Naive thymus-derived CD4-positive, alpha-beta T cell (primary cell): Measurements from ENCODE around the gene EID2B. TPM values are rescaled to one million over a fixed set of nuclear protein-coding genes. Genes with fewer than 3 reads are reported as not detected.
A peak's percentile ranks its signal among the peaks of the same experiment; 100 is the strongest.

Source experiments
- ATAC-seq: fragments of 150-1000 bp; cut with Tn5 transposase; 2 replicates; pipeline ENCODE4 v1.10.0; 2021; ENCODE audit warnings: mild to moderate bottlenecking, moderate library complexity
- CTCF ChIA-PET: fragments of 350-600 bp; sonication (Branson Sonifier 250); formaldehyde crosslinking; loops from one replicate; lab custom pipeline; 2021; ENCODE audit warnings: antibody characterized with exemption; lab: Charles Lee
- POLR2A ChIA-PET: fragments of 350-600 bp; sonication (Branson Sonifier 250); formaldehyde crosslinking; loops from one replicate; lab custom pipeline; 2021; ENCODE audit warnings: antibody characterized with exemption, inconsistent platforms; lab: Charles Lee
- DNase-seq, 9 donors: peaks; one replicate each; pipeline versions ENCODE4 v3.0.0 to v3.0.0-alpha.2; 2020 to 2022; ENCODE audit warnings: mixed read lengths in 1 of 9
- H3K27ac ChIP-seq: one replicate; pipeline ENCODE4 v1.7.0; 2013; ENCODE audit warnings: mild to moderate bottlenecking, low read depth, low read length, moderate library complexity
- H3K27me3 ChIP-seq, 2 donors: one replicate each; pipeline ENCODE4 v1.7.0; 2013; ENCODE audit warnings: low read length in 2 of 2, mild to moderate bottlenecking in 2 of 2, moderate library complexity in 2 of 2; ENCODE audit not compliant: control insufficient read depth in 2 of 2, insufficient read depth in 2 of 2
- H3K36me3 ChIP-seq, 3 experiments: 1 replicate in 2 of 3; 2 replicates in 1 of 3; pipeline ENCODE4 v1.7.0; 2013; ENCODE audit warnings: low read length in 3 of 3, mild to moderate bottlenecking in 3 of 3, moderate library complexity in 1 of 3; ENCODE audit not compliant: insufficient read depth in 3 of 3, control insufficient read depth in 2 of 3
- H3K4me1 ChIP-seq, 2 donors: one replicate each; pipeline ENCODE4 v1.7.0; 2013; ENCODE audit warnings: low read length in 2 of 2, mild to moderate bottlenecking in 2 of 2, moderate library complexity in 1 of 2; ENCODE audit not compliant: control insufficient read depth in 2 of 2, insufficient read depth in 2 of 2
- H3K4me3 ChIP-seq: 2 replicates; pipeline ENCODE4 v1.7.0; 2013; ENCODE audit warnings: mild to moderate bottlenecking, low read length
- H3K9me3 ChIP-seq, 3 experiments: 1 replicate in 2 of 3; 2 replicates in 1 of 3; pipeline ENCODE4 v1.7.0; 2013; ENCODE audit warnings: low read length in 3 of 3; ENCODE audit not compliant: control insufficient read depth in 2 of 3
- H3K27ac Mint-ChIP-seq, 9 donors: one replicate each; pipeline ENCODE4 v1.8.0; 2020 to 2022; ENCODE audit warnings: mixed read lengths in 9 of 9, mild to moderate bottlenecking in 8 of 9, moderate library complexity in 5 of 9, inconsistent platforms in 2 of 9
- H3K27me3 Mint-ChIP-seq, 5 donors: one replicate each; pipeline ENCODE4 v1.8.0; 2021 to 2022; ENCODE audit warnings: mixed read lengths in 5 of 5, mild to moderate bottlenecking in 1 of 5
- H3K36me3 Mint-ChIP-seq, 5 donors: one replicate each; pipeline ENCODE4 v1.8.0; 2020 to 2022; ENCODE audit warnings: mixed read lengths in 5 of 5, mild to moderate bottlenecking in 3 of 5, inconsistent platforms in 1 of 5
- H3K4me1 Mint-ChIP-seq, 7 donors: one replicate each; pipeline ENCODE4 v1.8.0; 2020 to 2022; ENCODE audit warnings: mixed read lengths in 7 of 7, mild to moderate bottlenecking in 3 of 7, inconsistent platforms in 1 of 7
- H3K4me3 Mint-ChIP-seq, 10 donors: one replicate each; pipeline ENCODE4 v1.8.0; 2020 to 2022; ENCODE audit warnings: mild to moderate bottlenecking in 10 of 10, mixed read lengths in 10 of 10, moderate library complexity in 6 of 10, inconsistent platforms in 2 of 10
- H3K9me3 Mint-ChIP-seq, 11 donors: one replicate each; pipeline ENCODE4 v1.8.0; 2020 to 2022; ENCODE audit warnings: mixed read lengths in 11 of 11, mild to moderate bottlenecking in 4 of 11, inconsistent platforms in 1 of 11, moderate library complexity in 1 of 11
- intact Hi-C, 2 donors: fragments of 100-400 bp; cut with micrococcal nuclease; formaldehyde crosslinking; loops; one replicate each; pipeline ENCODE4 v1.15.1; 2023
- polyA plus RNA-seq, 2 donors: library from polyadenylated mRNA; unstranded; fragments of 300-500 nt; fragmentation: Illumina TruSeq; gene quantifications; one replicate each; pipeline ENCODE4 v1.2.3, GENCODE V29; 2021
- total RNA-seq, 6 experiments: library from RNA in 5 of 6; stranded (reverse) in 5 of 6; gene quantifications; 1 replicate in 5 of 6; 2 replicates in 1 of 6; pipeline ENCODE4 v1.2.3 and lab custom pipeline; 2021 to 2026

Gene EID2B
- total and polyA plus RNA-seq, 7 experiments from 2014 or later, result 4.4 to 8.5 (median 6.3) TPM

- H3K4me1 ChIP-seq, result peaks cover 16 to 21% of the 10 kb centered on the region in 2 donors
- H3K27ac ChIP-seq, result peak within 1 kb of the TSS; percentile 98
- ATAC-seq (peak; percentile 96), DNase-seq (peak; percentile 90 to 95 (median 91))
- peak within 1 kb of the TSS; percentile 95 to 98 (median 97) for H3K4me3 Mint-ChIP-seq
- H3K27me3 Mint-ChIP-seq, result peaks cover 0 to 2% (median 0%) of the 10 kb centered on the region in 5 donors
- no peaks in the 10 kb centered on the region for H3K27me3 ChIP-seq
- H3K4me3 ChIP-seq, result peak within 1 kb of the TSS; percentile 94
- peak within 1 kb of the TSS; percentile 94 to 99 (median 98) for H3K27ac Mint-ChIP-seq
- H3K36me3 Mint-ChIP-seq, result peaks cover 0 to 8% (median 4%) of the 10 kb centered on the region in 5 donors
- ChIA-PET POLR2A (interaction anchor here (0.5 to 2.0 kb wide), 6 partner anchors 95 to 888 kb away, joined by 3 to 10 read pairs (median 4); partner anchors contain the start of genes RPS16 and SUPT5H), CTCF (interaction anchor here (0.6 to 1.5 kb wide), 5 partner anchors 26 to 417 kb away, joined by 3 to 6 read pairs (median 4); partner anchors contain the start of gene RPS16)
- peaks cover 45 to 85% (median 68%) of the 10 kb centered on the region in 7 donors for H3K4me1 Mint-ChIP-seq
- H3K9me3 Mint-ChIP-seq, result peaks cover 0 to 5% (median 0%) of the 10 kb centered on the region in 11 donors
- intact Hi-C loops, result loop anchor here (1.0 to 2.0 kb wide), 8 partner anchors 7 to 1071 kb away; partner anchors contain the start of genes DLL3 (in 1 of the 2), EID2B (in 1 of the 2) and SUPT5H (in 1 of the 2)
- no peaks in the 10 kb centered on the region for H3K9me3 ChIP-seq
- no peaks in the 10 kb centered on the region for H3K36me3 ChIP-seq
Measured at GRCh38 chr19:39539518-39540332, 7.1 kb upstream of the EID2B start, which contains the start of gene EID2. TSS of gene EID2 (minus strand) at chr19:39540161. CDS start at chr19:39540079, 82 bp downstream.

GRCh38 chr19:39539165-39539517, 6.5 kb upstream of the EID2B start:
- CTCF ChIA-PET, result interaction anchor here (0.7 to 1.5 kb wide), 3 partner anchors 99 to 133 kb away, joined by 3 to 6 read pairs (median 3); partner anchors contain the start of gene RPS16
- no peak for ATAC-seq
- DNase-seq, result peak in 1 of 9 donors; percentile 52

GRCh38 chr19:39533791-39534190, 1.1 kb upstream of the EID2B start:
- peaks cover 27 to 62% (median 39%) of the 10 kb centered on the region in 7 donors for H3K4me1 Mint-ChIP-seq
- CTCF ChIA-PET, result interaction anchor here (0.8 to 4.2 kb wide), 10 partner anchors 10 to 411 kb away, joined by 3 to 26 read pairs (median 6); no protein-coding TSS in a partner anchor

More at GRCh38 chr19:39539165-39539517, 6.5 kb upstream of the EID2B start:
- H3K9me3 Mint-ChIP-seq, result peaks cover 0 to 5% (median 0%) of the 10 kb centered on the region in 11 donors
- peak overlapping the region; percentile 94 for H3K4me3 ChIP-seq
- H3K36me3 Mint-ChIP-seq, result peaks cover 0 to 8% (median 4%) of the 10 kb centered on the region in 5 donors
- POLR2A ChIA-PET, result interaction anchor here (1.2 to 2.0 kb wide), 2 partner anchors 94 to 103 kb away, joined by 5 to 10 read pairs; partner anchors contain the start of genes RPS16 and SUPT5H
- H3K36me3 ChIP-seq, result no peaks in the 10 kb centered on the region
- intact Hi-C loops, result no loop called here
- peaks cover 39 to 79% (median 63%) of the 10 kb centered on the region in 7 donors for H3K4me1 Mint-ChIP-seq
- peak overlapping the region; percentile 83 to 98 (median 94) for H3K27ac Mint-ChIP-seq
- peaks cover 13 to 16% of the 10 kb centered on the region in 2 donors for H3K4me1 ChIP-seq
- H3K27me3 Mint-ChIP-seq, result peaks cover 0 to 2% (median 0%) of the 10 kb centered on the region in 5 donors
- H3K27ac ChIP-seq, result peak overlapping the region; percentile 98
- H3K27me3 ChIP-seq, result no peaks in the 10 kb centered on the region
- H3K4me3 Mint-ChIP-seq, result peak overlapping the region; percentile 87 to 98 (median 96)
- no peaks in the 10 kb centered on the region for H3K9me3 ChIP-seq

GRCh38 chr19:39533003-39533512, 406 bp upstream of the EID2B start:
- Histone ChIP-seq H3K36me3 (peaks cover 0 to 4% (median 0%) of the 10 kb centered on the region in 3 experiments), H3K27ac (peak overlapping the region; percentile 82), H3K9me3 (no peaks in the 10 kb centered on the region), H3K4me1 (peaks cover 11 to 21% of the 10 kb centered on the region in 2 donors), H3K4me3 (peak overlapping the region; percentile 92), H3K27me3 (no peaks in the 10 kb centered on the region)
- peak overlapping the region; percentile 46 to 95 (median 92) for H3K27ac Mint-ChIP-seq
- peak overlapping the region; percentile 87 to 96 (median 92) for H3K4me3 Mint-ChIP-seq
- peaks cover 0 to 9% (median 4%) of the 10 kb centered on the region in 5 donors for H3K36me3 Mint-ChIP-seq
- H3K27me3 Mint-ChIP-seq, result no peaks in the 10 kb centered on the region
- intact Hi-C loops, result loop anchor here (2.0 to 5.0 kb wide), 6 partner anchors 142 to 481 kb away; partner anchors contain the start of genes MED29 (in 1 of the 2), PAF1 (in 1 of the 2) and SAMD4B (in 1 of the 2)
- DNase-seq (no peak), ATAC-seq (peak; percentile 3)
- no peaks in the 10 kb centered on the region for H3K9me3 Mint-ChIP-seq
- peaks cover 24 to 61% (median 38%) of the 10 kb centered on the region in 7 donors for H3K4me1 Mint-ChIP-seq
- CTCF ChIA-PET, result interaction anchor here (1.1 to 4.2 kb wide), 9 partner anchors 11 to 411 kb away, joined by 3 to 26 read pairs (median 5); no protein-coding TSS in a partner anchor
- POLR2A ChIA-PET, result interaction anchor here (0.6 to 2.5 kb wide), 12 partner anchors 11 to 412 kb away, joined by 3 to 15 read pairs (median 7); partner anchors contain the start of genes RPS16 and SUPT5H

More at GRCh38 chr19:39533791-39534190, 1.1 kb upstream of the EID2B start:
- Histone ChIP-seq H3K27ac (no peak overlapping the region), H3K4me3 (no peak overlapping the region), H3K4me1 (peaks cover 19 to 25% of the 10 kb centered on the region in 2 donors), H3K9me3 (no peaks in the 10 kb centered on the region), H3K36me3 (peaks cover 0 to 4% (median 0%) of the 10 kb centered on the region in 3 experiments), H3K27me3 (no peaks in the 10 kb centered on the region)
- Mint-ChIP-seq H3K36me3 (peaks cover 0 to 8% (median 4%) of the 10 kb centered on the region in 5 donors), H3K9me3 (no peaks in the 10 kb centered on the region), H3K27me3 (no peaks in the 10 kb centered on the region), H3K27ac (no peak overlapping the region), H3K4me3 (no peak overlapping the region)
- POLR2A ChIA-PET, result interaction anchor here (1.0 to 2.5 kb wide), 6 partner anchors 11 to 413 kb away, joined by 3 to 13 read pairs (median 8); partner anchors contain the start of genes RPS16 and SUPT5H
- no peak for DNase-seq
- intact Hi-C loops, result loop anchor here (2.0 to 5.0 kb wide), 6 partner anchors 143 to 481 kb away; partner anchors contain the start of genes MED29 (in 1 of the 2), PAF1 (in 1 of the 2) and SAMD4B (in 1 of the 2)
- no peak for ATAC-seq

- intact Hi-C loops, result loop anchor here (1.0 to 5.0 kb wide), 17 partner anchors 8 to 480 kb away; partner anchors contain the start of genes MED29 (in 2 of the 2), PAF1 (in 2 of the 2), PLEKHG2 (in 2 of the 2) and TIMM50 (in 2 of the 2)
- Histone ChIP-seq H3K9me3 (no peaks in the 10 kb centered on the region), H3K4me3 (peak overlapping the region; percentile 92), H3K27me3 (no peaks in the 10 kb centered on the region), H3K36me3 (peaks cover 0 to 4% (median 0%) of the 10 kb centered on the region in 3 experiments), H3K4me1 (peaks cover 9 to 15% of the 10 kb centered on the region in 2 donors), H3K27ac (peak overlapping the region; percentile 82)
- Mint-ChIP-seq H3K36me3 (peaks cover 0 to 7% (median 4%) of the 10 kb centered on the region in 5 donors), H3K27ac (peak overlapping the region; percentile 33 to 95 (median 86)), H3K27me3 (no peaks in the 10 kb centered on the region), H3K9me3 (no peaks in the 10 kb centered on the region), H3K4me3 (peak overlapping the region; percentile 87 to 96 (median 92)), H3K4me1 (peaks cover 16 to 49% (median 28%) of the 10 kb centered on the region in 7 donors)
- DNase-seq, result no peak
- ChIA-PET POLR2A (interaction anchor here (1.0 to 2.5 kb wide), 8 partner anchors 13 to 409 kb away, joined by 3 to 15 read pairs (median 7); partner anchors contain the start of genes PLEKHG2, RPS16 and SUPT5H), CTCF (interaction anchor here (0.6 to 4.2 kb wide), 6 partner anchors 19 to 133 kb away, joined by 3 to 24 read pairs (median 3); no protein-coding TSS in a partner anchor)
- no peak for ATAC-seq
Measured at GRCh38 chr19:39531834-39532232, 819 bp downstream of the EID2B start.
